ES-I3 (cell line): ENCODE results near the gene IZUMO4.
"Not testable (repeated sequence)": the region's sequence is repeated elsewhere in the genome, so short reads cannot be mapped to it uniquely, and the experiment has no call there.

Source experiments
- H3K36me3 ChIP-seq: 2 replicates; pipeline ENCODE4 v1.6.1; 2013; ENCODE audit warnings: mild to moderate bottlenecking, low read length, control low read depth, moderate library complexity; ENCODE audit not compliant: insufficient read depth
- H3K4me1 ChIP-seq: 2 replicates; pipeline ENCODE4 v1.6.1; 2013; ENCODE audit warnings: mild to moderate bottlenecking, control low read depth, low read length; ENCODE audit not compliant: insufficient read depth
- H3K9ac ChIP-seq: 2 replicates; pipeline ENCODE4 v1.6.1; 2013; ENCODE audit warnings: low read depth, mild to moderate bottlenecking, low read length, moderate library complexity
- H3K9me3 ChIP-seq: 2 replicates; pipeline ENCODE4 v1.6.1; 2013; ENCODE audit warnings: mild to moderate bottlenecking, low read length, moderate library complexity; ENCODE audit not compliant: control insufficient read depth, insufficient read depth

IZUMO4 gene

DNA sequence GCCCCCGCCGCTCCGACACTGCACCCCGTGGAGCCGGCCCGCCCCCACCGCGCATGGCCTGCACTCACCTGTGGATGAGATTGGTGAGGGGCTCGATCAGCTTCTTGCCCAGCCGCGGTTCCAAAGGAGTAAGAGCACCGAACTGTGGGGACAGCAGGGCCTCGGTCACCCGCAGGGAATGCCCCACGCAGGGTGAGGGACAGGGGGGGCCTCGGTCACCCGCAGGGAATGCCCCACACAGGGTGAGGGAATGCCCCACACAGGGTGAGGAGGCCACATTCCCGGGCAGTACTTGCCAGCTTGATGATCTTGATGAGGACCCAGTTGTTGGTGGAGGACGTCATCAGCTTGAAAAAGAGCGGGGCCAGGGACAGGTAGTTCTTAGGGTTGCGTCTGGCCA lies 32.3 kb downstream of the IZUMO4 start:
- Histone ChIP-seq H3K36me3 (peaks cover 25% of the 10 kb centered on the region), H3K4me1 (no peaks in the 10 kb centered on the region), H3K9ac (no peak overlapping the region), H3K9me3 (no peaks in the 10 kb centered on the region)

DNA sequence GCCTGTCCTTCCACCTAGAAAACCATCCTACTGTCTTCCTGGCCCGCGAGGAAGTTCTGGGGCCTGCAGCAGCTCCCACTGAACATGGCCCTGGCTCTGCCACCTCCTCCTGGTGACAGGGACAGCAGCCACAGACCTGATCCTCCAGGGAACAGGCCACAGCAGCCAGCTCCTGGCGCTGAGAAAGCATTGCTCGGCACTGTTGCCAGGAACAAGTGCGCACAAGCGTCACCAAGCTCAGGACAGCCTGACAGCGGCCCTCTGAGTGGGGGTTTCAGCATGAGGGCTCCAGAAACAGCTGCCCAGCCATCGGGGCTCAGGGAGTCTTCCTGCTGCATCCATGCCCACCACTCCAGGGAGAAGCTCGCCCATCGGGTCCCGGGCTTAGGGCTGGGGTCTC lies 32.8 kb downstream of the IZUMO4 start:
- Histone ChIP-seq H3K9ac (no peak overlapping the region), H3K36me3 (peaks cover 25% of the 10 kb centered on the region), H3K4me1 (no peaks in the 10 kb centered on the region), H3K9me3 (no peaks in the 10 kb centered on the region)

DNA sequence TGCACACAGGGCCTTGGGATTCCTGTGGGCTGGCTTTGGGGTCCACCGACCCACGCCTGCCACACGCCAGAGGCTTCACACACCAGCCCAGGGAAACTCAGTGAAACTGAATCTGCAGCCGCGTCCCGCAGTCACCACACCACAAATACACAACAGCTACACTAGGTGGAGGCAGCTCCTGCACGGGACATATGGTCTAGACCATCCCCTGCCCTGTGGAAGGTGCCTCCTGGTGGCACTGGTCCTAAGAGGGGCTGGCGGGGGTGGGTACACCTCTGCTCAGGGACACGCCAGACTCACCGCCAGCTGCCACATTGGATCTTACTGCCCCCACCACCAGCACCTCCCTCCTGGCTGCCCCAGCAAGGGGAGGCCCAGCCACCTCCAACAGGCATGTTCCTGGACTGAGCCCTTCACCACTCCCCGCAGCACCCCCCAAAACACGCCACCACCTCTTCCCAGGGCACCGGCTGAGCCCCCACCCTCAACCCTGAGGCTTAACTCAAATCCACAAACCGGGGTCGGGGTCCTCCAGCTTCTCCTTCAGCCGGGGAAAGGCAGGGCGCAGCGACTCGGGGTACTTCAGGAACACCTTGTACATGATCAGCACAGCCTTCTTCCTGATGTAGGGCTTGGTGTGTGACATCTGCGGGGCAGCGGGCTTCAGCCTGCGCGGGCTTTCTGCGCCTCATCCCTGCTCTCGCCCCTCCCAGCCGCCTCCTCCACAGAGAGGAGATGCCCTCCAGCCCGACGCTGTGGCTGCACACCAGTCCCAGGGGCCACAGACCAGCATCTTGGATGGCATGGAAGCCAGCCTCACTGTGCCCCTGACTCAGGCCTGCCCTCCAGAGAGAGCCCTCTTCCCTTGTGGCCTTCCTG lies 33.4 kb downstream of the IZUMO4 start:
- Histone ChIP-seq H3K9me3 (no peaks in the 10 kb centered on the region), H3K36me3 (peaks cover 25% of the 10 kb centered on the region), H3K9ac (no peak overlapping the region), H3K4me1 (no peaks in the 10 kb centered on the region)

DNA sequence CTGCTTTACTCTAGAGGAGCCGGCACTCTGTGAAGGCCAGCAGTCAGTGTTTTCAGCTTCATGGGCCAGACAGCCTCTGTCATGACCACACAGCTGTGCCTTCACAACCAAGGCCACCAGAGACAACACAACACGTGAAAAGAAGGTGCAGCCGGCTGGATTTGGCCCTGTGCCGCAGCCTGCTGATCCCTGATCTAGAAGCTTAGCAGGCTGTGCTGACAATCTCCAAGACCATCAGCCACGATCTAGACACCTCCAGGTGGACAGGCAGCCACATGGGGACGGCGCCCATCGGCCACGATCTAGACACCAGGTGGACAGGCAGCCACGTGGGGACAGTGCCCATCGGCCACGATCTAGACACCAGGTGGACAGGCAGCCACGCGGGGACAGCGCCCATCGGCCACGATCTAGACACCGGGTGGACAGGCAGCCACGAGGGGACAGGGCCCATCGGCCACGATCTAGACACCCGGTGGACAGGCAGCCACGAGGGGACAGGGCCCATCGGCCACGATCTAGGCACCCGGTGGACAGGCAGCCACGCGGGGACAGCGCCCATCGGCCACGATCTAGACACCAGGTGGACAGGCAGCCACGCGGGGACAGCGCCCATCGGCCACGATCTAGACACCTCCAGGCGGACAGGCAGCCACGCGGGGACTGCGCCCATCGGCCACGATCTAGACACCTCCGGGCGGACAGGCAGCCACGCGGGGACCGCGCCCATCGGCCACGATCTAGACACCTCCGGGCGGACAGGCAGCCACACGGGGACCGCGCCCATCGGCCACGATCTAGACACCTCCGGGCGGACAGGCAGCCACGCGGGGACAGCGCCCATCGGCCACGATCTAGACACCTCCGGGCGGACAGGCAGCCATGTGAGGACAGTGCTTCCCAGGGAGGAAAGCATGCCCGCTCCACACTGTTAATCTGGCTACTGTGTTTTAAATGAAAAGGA lies 34.6 kb downstream of the IZUMO4 start:
- not testable (repeated sequence) for H3K9me3 ChIP-seq, H3K4me1 ChIP-seq, H3K9ac ChIP-seq
- peaks cover 25% of the 10 kb centered on the region for H3K36me3 ChIP-seq

DNA sequence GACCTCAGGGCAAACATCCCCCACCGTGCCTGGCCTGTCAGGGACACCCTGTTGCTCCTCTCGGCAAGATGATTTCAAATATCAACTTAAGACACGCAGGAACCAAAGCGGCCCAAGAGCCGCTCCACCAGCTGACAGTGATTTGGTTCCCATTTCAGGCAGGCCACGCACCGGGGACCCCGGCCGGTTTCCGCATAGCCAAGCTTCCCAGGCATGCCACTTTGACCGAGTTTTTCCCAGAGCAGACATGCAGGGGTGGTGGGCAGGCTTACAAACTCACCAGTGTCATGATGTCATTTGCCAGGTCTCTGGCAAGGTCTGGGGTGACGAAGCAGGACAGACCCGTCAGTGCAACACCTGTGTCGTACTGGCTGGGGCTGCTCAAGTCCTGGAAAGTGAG lies 35.5 kb downstream of the IZUMO4 start:
- Histone ChIP-seq H3K9ac (no peak overlapping the region), H3K9me3 (no peaks in the 10 kb centered on the region), H3K4me1 (no peaks in the 10 kb centered on the region), H3K36me3 (peaks cover 18% of the 10 kb centered on the region)

DNA sequence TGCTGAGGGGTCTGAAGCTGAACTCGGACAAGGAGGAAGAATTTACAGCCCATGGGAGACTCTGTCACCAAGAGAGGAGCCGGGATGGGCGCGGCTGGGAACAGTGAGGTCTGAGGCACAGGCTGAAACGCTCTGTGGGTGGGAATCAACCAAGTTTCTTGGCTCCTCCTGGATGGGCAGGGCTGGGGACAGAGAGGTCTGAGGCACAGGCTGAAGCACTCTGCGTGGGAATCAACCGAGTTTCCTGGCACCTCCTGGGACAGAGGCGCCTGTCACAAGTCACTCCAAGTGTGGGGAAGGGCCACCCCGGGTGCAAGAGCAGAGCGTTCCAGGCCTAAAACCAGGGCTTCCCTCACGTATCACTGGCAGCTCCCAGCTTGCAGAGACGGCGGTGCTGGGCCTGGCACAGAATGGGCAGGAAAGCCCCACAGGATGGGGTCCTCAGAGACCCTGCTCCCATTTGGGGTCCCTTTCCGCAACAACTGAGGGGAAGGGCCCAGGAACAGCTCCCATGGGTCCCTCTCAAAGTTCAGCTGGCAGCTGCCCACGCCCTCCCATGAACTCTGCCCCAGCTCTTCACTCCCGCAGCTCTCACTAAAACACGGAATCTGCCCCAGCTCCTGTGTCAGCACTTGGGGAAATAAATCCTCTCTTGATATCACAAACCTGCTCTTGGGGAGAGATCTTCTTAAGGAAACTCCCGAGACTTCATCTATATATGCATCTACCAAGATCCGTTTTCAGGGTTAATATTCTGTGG lies 36.2 kb downstream of the IZUMO4 start:
- no peak overlapping the region for H3K9ac ChIP-seq
- peaks cover 24% of the 10 kb centered on the region for H3K36me3 ChIP-seq
- no peaks in the 10 kb centered on the region for H3K9me3 ChIP-seq
- no peaks in the 10 kb centered on the region for H3K4me1 ChIP-seq

DNA sequence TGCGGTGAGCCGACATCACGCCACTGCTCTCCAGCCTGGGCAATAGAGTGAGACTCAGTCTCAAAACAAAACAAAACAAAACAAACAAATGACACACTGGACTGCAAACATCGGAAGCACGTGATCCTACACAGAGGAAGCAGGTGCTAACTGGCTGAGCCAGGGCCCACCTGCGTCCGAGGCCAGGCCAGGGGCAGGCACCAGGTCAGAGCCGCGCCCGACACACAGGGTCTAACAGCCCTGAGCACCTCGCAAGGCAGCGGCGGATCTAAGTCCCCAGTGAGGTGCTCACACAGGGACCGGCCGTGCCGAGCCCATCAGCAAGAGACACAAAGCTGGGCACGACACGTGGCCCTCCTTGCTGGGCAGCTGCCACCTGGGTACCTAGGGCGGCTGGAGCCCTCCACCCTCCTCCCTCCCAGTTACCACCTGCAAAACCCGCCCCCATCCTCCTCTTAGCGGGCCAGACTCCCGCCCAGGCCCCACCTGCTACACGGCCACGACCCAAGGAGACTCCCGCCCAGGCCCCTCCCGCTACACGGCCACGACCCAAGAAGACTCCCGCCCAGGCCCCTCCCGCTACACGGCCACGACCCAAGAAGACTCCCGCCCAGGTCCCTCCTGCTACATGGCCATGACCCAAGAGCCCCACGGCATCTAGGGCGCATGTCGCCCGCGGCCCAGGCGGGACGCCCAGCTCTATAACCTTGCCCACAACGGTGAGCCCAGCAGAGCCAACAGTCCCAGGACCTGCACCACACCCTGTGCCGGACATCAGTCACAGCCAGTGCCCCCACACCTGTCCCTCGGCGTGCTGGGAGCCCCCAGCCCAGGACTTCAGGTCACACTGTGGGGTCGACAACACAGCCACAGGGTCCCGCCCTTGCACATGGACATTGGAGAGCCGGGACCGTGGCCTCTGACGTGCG lies 39.0 kb downstream of the IZUMO4 start:
- no peaks in the 10 kb centered on the region for H3K9me3 ChIP-seq
- H3K4me1 ChIP-seq: no peaks in the 10 kb centered on the region
- H3K9ac ChIP-seq: no peak overlapping the region
- peaks cover 28% of the 10 kb centered on the region for H3K36me3 ChIP-seq

DNA sequence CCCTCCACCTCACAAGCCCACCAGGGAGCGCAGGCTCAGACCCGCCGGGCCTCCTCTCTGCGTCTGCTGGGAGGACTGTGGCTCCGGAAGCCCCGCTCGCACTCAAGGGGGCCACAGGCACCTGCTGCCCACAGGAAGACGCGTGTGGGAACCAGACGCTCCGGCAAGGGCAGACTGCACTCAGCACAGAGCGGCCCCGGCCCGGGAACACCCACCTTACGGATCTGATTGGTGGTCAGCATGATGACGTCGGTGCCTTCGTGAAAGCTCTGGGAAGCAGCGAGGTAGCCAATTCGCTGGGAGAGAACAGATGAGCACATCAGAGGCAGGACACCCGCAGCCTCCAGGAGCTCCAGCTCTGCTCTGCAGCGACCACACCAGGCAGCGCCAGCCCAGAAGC lies 40.1 kb downstream of the IZUMO4 start:
- Histone ChIP-seq H3K36me3 (peaks cover 24% of the 10 kb centered on the region), H3K9me3 (no peaks in the 10 kb centered on the region), H3K4me1 (no peaks in the 10 kb centered on the region), H3K9ac (no peak overlapping the region)

DNA sequence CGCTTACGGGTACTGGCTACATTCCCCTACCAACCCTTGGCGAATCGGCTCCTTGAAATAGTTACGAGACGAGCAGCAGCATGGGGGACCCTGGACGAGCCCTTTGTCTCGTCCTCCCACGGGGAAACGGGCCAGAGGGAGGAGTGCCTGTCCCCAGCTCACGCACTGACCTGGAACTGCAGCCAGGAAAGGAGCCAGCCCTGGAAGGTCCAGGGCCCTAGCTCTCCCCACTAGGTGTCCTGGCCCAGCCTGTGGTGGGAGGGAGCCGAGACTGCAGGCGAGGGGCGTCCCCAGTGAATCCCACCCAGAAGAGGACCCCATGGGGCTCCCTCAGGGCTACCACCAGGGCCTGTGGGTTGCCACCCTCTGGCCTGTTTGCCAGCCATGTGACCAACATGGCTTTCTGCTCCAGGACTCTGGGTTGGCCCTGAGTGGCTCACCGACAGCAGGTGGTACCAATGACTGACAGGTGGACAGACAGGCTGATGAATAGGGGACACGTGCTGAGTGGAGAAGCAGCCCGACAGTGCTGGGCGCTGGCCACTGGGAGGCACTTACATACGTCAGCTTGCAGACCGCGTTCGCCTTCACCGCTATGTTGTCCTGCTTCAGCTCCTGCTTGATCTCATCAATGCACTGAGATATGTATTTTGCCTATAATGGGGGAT lies 41.5 kb downstream of the IZUMO4 start:
- Histone ChIP-seq H3K9me3 (no peaks in the 10 kb centered on the region), H3K9ac (no peak overlapping the region), H3K36me3 (peaks cover 11% of the 10 kb centered on the region), H3K4me1 (no peaks in the 10 kb centered on the region)

DNA sequence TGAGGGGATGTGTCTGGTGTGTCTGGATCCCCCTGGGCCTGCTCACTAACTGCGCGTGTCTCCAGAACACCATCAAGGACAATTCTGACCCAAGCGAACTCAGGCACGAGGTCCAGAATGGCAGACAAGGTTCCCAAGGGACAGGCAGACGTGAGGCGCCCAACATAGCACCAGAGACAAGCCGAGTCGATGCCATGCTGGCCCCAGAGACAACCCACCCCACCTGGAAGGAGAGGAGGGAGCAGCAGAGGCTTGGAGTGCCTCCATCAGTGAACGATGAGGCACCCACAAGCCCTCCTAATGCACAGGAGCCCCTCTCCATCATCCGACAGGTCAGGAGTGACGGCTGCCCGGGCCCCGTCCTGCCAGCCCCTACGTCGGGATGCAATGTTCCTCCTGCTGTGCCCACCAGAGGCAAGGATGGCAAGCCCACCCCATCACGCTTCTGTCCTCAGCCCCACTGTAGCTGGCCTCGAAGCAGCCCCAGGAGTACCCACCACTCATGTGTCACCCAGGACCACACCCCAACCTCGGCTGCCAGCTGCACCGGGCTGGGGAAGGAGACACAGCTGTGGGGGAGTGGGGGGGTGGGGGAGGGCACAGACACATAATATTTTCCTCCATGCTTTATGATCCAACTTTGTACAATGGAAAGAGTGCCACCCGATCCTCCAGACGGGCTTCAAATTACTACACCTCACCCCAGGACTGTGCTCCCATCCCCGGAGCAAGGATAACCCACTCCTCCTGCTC lies 42.8 kb downstream of the IZUMO4 start:
- Histone ChIP-seq H3K9ac (no peak overlapping the region), H3K9me3 (no peaks in the 10 kb centered on the region), H3K4me1 (no peaks in the 10 kb centered on the region), H3K36me3 (peaks cover 11% of the 10 kb centered on the region)

DNA sequence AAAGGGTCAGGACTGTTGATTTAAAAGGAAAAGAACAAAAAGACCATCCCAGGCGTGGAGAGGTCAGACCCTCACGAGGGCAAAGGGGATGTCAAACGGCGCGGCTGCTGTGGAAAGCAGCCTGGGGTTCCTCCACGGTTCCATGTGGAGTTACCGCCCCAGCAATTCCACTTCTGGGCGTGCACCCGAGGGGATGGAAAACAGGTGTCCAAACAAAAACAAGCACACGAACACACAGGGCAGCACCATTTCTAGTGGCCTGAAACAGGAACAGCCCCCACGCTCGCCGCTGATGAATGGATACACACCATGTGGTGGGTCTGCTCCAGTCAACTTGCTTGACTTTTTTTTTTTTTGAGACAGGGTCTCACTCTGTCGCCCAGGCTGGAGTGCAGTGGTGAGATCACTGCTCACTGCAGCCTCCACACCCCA lies 43.4 kb downstream of the IZUMO4 start:
- no peaks in the 10 kb centered on the region for H3K9me3 ChIP-seq
- H3K9ac ChIP-seq: no peak overlapping the region
- peaks cover 11% of the 10 kb centered on the region for H3K36me3 ChIP-seq
- H3K4me1 ChIP-seq: no peaks in the 10 kb centered on the region

DNA sequence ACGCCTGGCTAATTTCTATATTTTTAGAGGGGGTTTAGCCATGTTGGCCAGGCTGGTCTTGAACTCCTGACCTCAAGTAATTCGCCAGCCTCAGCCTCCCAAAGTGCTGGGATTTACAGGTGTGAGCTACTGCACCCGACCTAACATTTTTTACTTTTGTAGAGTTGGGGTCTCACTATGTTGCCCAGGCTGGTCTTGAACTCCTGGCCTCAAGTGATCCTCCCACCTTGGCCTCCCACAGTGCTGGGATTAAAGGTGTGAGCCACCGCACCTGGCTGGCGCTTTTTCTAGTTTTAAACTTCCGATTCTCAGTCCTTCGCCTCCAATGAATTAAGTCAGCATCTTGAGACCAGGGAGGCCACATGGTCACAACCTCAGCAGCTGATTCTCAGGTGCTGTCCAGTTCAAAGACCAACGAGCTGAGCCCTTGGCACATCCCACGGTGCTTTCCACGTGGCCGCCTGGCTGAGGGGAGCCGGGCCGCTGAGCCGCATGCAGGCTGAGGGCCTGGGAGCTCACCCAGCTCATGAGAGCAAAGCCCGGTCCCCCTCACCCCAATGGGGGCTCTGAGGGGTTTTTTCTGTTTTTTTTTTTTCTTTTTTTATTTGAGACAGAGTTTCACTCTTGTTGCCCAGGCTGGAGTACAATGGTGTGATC lies 45.6 kb downstream of the IZUMO4 start:
- H3K4me1 ChIP-seq: no peaks in the 10 kb centered on the region

More for the DNA sequence above, 45.6 kb downstream of the IZUMO4 start:
- Histone ChIP-seq H3K9ac (no peak overlapping the region), H3K9me3 (no peaks in the 10 kb centered on the region), H3K36me3 (peaks cover 9% of the 10 kb centered on the region)
